Psoas muscle (tissue), 8 donors: Measurements from ENCODE around the gene EME1. TPM values are rescaled to one million over a fixed set of nuclear protein-coding genes. Genes with fewer than 3 reads are reported as not detected.
"Not testable (repeated sequence)": the region's sequence is repeated elsewhere in the genome, so short reads cannot be mapped to it uniquely, and the experiment has no call there.

Experiments
- ATAC-seq, 4 donors: fragments of 200-7000 bp; cut with Tn5 transposase; one replicate each; pipeline ENCODE4 v1.9.1; 2020; ENCODE audit warnings: moderate library complexity in 3 of 4, mild to moderate bottlenecking in 2 of 4
- DNase-seq, 2 donors: peaks; one replicate each; pipeline ENCODE4 v3.0.0-alpha.2; 2020
- H3K27ac ChIP-seq: fragments of 200-600 bp; one replicate; pipeline ENCODE4 v1.8.0; 2022
- H3K27me3 ChIP-seq, 3 donors: fragments of 200-600 bp in 1 of 3; one replicate each; pipeline versions ENCODE4 v1.6.1 to v1.8.0; 2013 to 2022; ENCODE audit warnings: low read length in 2 of 3, mild to moderate bottlenecking in 2 of 3, moderate library complexity in 1 of 3; ENCODE audit not compliant: insufficient read depth in 3 of 3
- H3K36me3 ChIP-seq, 2 donors: fragments of 200-600 bp in 1 of 2; one replicate each; pipeline versions ENCODE4 v1.6.1 to v1.8.0; 2013 to 2022; ENCODE audit warnings: low read depth in 1 of 2, mild to moderate bottlenecking in 1 of 2, moderate library complexity in 1 of 2; ENCODE audit not compliant: insufficient read depth in 1 of 2
- H3K4me1 ChIP-seq: fragments of 200-600 bp; one replicate; pipeline ENCODE4 v1.8.0; 2022
- H3K4me3 ChIP-seq: fragments of 200-600 bp; one replicate; pipeline ENCODE4 v1.8.0; 2022; ENCODE audit warnings: mild to moderate bottlenecking
- H3K9me3 ChIP-seq: fragments of 200-600 bp; one replicate; pipeline ENCODE4 v1.8.0; 2022
- WGBS, 3 donors: extraction: QIAGEN DNeasy Blood & Tissue Kit; methylation state at CpG; one replicate each; pipeline versions ENCODE4 v1.1.6 to v1.1.7; 2013; 5-methylcytosine and 5-hydroxymethylcytosine counted together
- intact Hi-C, 2 donors: fragments of 100-400 bp; cut with DNase I; formaldehyde crosslinking; loops; one replicate each; pipeline versions ENCODE4 v1.11.0 to v1.14.2; 2022
- polyA plus RNA-seq, 3 donors: library from polyadenylated mRNA; stranded (reverse); fragments of 200-250 nt; gene quantifications; one replicate each; pipeline ENCODE4 v1.2.3, GENCODE V29; 2013
- total RNA-seq, 4 donors: library from RNA; stranded (reverse); fragmentation: NEBNext Ultra II Directional in 2 of 4; extraction: Animal tissue kit (Norgen Biotek cat#: 25700) in 2 of 4; gene quantifications; one replicate each; pipeline versions ENCODE4 v1.2.1 to v1.2.4, GENCODE V29; 2021 to 2023
- TF ChIP-seq, protein P1 (sequence below): fragments of 200-600 bp; IDR thresholded peaks from one replicate; pipeline ENCODE4 v1.8.0; 2022; ENCODE audit warnings: antibody characterized with exemption
- donor health status: healthy with polysubstance abuse.
- donor health status: DM: no; HTN: no; CAD: no; lungs with moderate emphysema.
- donor health status: Bipolar disorder and iron deficiency.
- donor health status: healthy.
- donor health status: DM: yes; HTN: yes; CAD: no.
- donor health status: DM: no; HTN: no; CAD: no.
- donor health status: DM: no; HTN: no; CAD: no.
- donor health status: DM: yes; HTN: yes; CAD: no.

EME1 gene
- total and polyA plus RNA-seq, 7 donors = 0.06 to 0.39 (median 0.29) TPM; not detected in 2

- Histone ChIP-seq H3K4me1 (no peaks in the 10 kb centered on the region), H3K36me3 (no peaks in the 10 kb centered on the region), H3K4me3 (no peak overlapping the region), H3K9me3 (no peaks in the 10 kb centered on the region), H3K27ac (no peak overlapping the region), H3K27me3 (no peaks in the 10 kb centered on the region)
- TF ChIP-seq, protein P1, sequence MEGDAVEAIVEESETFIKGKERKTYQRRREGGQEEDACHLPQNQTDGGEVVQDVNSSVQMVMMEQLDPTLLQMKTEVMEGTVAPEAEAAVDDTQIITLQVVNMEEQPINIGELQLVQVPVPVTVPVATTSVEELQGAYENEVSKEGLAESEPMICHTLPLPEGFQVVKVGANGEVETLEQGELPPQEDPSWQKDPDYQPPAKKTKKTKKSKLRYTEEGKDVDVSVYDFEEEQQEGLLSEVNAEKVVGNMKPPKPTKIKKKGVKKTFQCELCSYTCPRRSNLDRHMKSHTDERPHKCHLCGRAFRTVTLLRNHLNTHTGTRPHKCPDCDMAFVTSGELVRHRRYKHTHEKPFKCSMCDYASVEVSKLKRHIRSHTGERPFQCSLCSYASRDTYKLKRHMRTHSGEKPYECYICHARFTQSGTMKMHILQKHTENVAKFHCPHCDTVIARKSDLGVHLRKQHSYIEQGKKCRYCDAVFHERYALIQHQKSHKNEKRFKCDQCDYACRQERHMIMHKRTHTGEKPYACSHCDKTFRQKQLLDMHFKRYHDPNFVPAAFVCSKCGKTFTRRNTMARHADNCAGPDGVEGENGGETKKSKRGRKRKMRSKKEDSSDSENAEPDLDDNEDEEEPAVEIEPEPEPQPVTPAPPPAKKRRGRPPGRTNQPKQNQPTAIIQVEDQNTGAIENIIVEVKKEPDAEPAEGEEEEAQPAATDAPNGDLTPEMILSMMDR = no peak
- intact Hi-C loops = no loop called here
- ATAC-seq = no peak
- WGBS, 3 donors = 70 to 79% (median 70%) methylated on average over 5 of the region's 5 CpGs
- no peak for DNase-seq
These were observed 33.5 kb downstream of the EME1 start for GRCh38 chr17:50406578-50406977.

DNA sequence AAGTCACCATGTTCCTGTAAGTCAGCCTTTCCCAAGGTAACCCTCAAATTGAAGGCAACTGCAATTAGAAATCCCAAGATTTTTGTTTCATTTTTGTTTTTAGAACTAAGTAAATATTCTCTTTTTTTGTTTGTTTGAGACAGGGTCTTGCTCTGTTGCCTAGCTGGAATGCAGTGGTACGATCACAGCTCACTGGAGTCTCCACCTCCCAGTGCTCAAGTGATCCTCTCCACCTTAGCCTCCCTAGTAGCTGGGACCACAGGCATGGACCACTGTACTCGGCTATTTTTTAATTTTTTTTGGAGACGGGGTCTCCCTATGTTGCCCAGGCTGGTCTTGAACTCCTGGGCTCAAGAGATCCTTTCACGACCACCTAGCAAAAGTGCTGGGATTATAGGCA is 34.9 kb downstream of the EME1 start:
- TF ChIP-seq, protein P1 = no peak
- DNase-seq (no peak), ATAC-seq (no peak)
- Histone ChIP-seq H3K4me1 (no peaks in the 10 kb centered on the region), H3K27ac (no peak overlapping the region), H3K36me3 (no peaks in the 10 kb centered on the region), H3K4me3 (no peak overlapping the region), H3K9me3 (no peaks in the 10 kb centered on the region), H3K27me3 (no peaks in the 10 kb centered on the region)
- intact Hi-C loops = no loop called here
- 65 to 81% (median 67%) methylated on average over 4 of the region's 4 CpGs for WGBS, 3 donors

DNA sequence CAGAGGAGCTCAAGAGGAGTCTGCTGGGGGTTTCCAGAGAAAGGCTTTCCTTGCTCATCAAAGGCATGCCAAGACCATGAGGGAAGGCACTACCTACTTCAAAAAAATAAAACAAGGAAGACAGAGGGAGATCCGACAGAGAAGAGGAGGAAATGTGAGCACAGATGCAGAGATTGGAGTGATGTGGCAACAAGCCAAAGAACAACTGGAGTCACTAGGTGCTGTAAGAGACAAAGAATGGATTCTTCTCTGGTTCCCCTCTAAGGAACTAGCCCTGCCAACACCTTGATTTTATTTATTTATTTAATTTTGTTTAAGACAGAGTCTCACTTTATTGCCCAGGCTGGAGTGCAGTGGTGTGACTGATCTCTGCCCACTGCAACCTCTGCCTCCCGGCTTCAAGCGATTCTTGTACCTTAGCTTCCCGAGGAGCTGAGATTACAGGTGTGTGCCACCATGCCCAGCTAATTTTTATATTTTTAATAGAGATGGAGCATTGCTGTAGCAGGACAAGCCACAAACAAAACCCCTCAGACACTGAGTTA is 39.2 kb downstream of the EME1 start:
- Histone ChIP-seq H3K36me3 (no peaks in the 10 kb centered on the region), H3K4me1 (no peaks in the 10 kb centered on the region), H3K27me3 (no peaks in the 10 kb centered on the region), H3K9me3 (no peaks in the 10 kb centered on the region), H3K27ac (no peak overlapping the region), H3K4me3 (no peak overlapping the region)
- WGBS, 3 donors = 84 to 90% (median 85%) methylated on average over 4 of the region's 4 CpGs
- DNase-seq (no peak), ATAC-seq (no peak)
- TF ChIP-seq, protein P1 = no peak
- intact Hi-C loops = no loop called here

DNA sequence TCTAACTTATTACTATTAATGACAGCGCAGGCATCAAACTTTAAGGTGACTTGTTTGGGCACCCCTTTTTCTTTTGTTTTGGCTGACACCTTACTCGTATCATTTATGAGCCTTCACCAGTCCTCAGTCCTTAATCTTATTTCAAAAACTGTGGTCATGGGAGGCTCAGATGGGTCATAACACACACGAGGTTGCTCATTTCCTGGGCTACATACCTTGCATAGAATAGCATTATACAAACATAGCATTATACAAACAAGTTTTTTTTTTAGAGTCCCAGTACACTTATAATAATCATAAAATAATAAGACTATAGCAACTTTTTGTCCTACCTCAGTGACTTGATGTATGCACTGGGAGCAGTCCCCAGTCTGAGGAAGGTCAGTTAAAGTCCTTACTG is 41.8 kb downstream of the EME1 start:
- no peak for ATAC-seq
- no peaks in the 10 kb centered on the region for H3K27me3 ChIP-seq
- H3K27ac ChIP-seq = no peak overlapping the region
- H3K36me3 ChIP-seq = no peaks in the 10 kb centered on the region
- no peaks in the 10 kb centered on the region for H3K4me1 ChIP-seq
- TF ChIP-seq, protein P1 = no peak
- no peak for DNase-seq
- no peak overlapping the region for H3K4me3 ChIP-seq
- WGBS, 3 donors = 75 to 83% (median 77%) methylated on average over 3 of the region's 3 CpGs
- no peaks in the 10 kb centered on the region for H3K9me3 ChIP-seq
- intact Hi-C loops = no loop called here

GRCh38 chr17:50419577-50419976 is 46.5 kb downstream of the EME1 start:
- intact Hi-C loops = not testable (repeated sequence)
- WGBS, 3 donors = 77 to 95% (median 82%) methylated on average over 10 of the region's 10 CpGs

More at GRCh38 chr17:50419577-50419976, 46.5 kb downstream of the EME1 start:
- H3K4me3 ChIP-seq, H3K27me3 ChIP-seq, H3K27ac ChIP-seq, DNase-seq, ATAC-seq, H3K36me3 ChIP-seq, H3K4me1 ChIP-seq, H3K9me3 ChIP-seq: not testable (repeated sequence)
